ENCODE results near the gene UNC79. TPM values are rescaled to one million over a fixed set of nuclear protein-coding genes. Genes with fewer than 3 reads are reported as not detected.
"Not testable (repeated sequence)": the region's sequence is repeated elsewhere in the genome, so short reads cannot be mapped to it uniquely, and the experiment has no call there.

The UNC79 gene
- total RNA-seq, result under 1 TPM; 0.04 to 0.05 TPM

DNA sequence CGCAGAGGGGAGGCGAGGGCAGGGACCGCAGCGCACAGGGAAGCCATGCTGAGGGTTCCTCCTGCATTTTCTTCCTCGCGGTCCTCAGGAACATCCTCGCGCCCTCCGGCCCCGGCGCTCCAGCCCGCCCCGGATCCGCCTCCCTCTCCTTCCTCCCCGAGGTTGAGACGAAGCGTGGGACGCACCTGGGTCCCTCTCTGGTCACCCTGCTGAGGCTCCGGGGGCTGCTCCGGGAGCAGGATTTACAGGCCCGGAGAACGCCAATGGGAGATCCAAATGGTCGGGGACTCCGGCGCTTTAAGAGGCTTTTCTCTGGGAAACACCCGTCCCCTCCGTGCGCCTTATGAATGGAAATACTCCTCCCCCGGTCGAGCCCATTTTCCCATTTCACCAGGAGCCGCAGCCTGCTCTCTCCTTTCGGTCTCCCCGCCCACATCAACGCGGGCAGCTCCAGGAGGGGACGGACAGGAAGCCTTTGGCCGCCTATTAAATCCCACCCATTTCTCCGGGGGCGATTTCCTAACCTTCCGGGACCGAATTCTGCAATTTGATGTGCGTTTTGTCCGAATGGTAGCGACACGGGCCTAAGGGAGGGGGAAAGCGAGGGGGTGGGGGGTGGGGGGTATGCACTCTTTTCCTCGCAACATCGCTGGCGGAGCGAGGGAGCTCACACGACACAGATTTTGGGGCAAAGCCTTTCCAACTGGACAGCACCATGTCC, at the start of gene UNC79:
TSS of gene UNC79 (plus strand) at position 625 of the 721 bp plus-strand sequence. CDS start at position 716, 91 bp downstream.
- intact Hi-C loops (cut with micrococcal nuclease), result no loop called here
- Mint-ChIP-seq H3K27me3 (peaks cover 43% of the 10 kb centered on the region), H3K27ac (no peak within 1 kb of the TSS), H3K36me3 (ENCODE audit: low read depth) (no peaks in the 10 kb centered on the region), H3K9me3 (peaks cover 11% of the 10 kb centered on the region), H3K4me1 (ENCODE audit: low read depth) (no peaks in the 10 kb centered on the region), H3K4me3 (no peak within 1 kb of the TSS)
- POLR2A ChIA-PET, result no interaction called here
- DNase-seq (no peak), ATAC-seq (no peak)
- CTCF ChIA-PET, result no interaction called here
- TF ChIP-seq, protein P1, sequence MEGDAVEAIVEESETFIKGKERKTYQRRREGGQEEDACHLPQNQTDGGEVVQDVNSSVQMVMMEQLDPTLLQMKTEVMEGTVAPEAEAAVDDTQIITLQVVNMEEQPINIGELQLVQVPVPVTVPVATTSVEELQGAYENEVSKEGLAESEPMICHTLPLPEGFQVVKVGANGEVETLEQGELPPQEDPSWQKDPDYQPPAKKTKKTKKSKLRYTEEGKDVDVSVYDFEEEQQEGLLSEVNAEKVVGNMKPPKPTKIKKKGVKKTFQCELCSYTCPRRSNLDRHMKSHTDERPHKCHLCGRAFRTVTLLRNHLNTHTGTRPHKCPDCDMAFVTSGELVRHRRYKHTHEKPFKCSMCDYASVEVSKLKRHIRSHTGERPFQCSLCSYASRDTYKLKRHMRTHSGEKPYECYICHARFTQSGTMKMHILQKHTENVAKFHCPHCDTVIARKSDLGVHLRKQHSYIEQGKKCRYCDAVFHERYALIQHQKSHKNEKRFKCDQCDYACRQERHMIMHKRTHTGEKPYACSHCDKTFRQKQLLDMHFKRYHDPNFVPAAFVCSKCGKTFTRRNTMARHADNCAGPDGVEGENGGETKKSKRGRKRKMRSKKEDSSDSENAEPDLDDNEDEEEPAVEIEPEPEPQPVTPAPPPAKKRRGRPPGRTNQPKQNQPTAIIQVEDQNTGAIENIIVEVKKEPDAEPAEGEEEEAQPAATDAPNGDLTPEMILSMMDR (IDR thresholded peaks at IDR 0.05), result no peak

DNA sequence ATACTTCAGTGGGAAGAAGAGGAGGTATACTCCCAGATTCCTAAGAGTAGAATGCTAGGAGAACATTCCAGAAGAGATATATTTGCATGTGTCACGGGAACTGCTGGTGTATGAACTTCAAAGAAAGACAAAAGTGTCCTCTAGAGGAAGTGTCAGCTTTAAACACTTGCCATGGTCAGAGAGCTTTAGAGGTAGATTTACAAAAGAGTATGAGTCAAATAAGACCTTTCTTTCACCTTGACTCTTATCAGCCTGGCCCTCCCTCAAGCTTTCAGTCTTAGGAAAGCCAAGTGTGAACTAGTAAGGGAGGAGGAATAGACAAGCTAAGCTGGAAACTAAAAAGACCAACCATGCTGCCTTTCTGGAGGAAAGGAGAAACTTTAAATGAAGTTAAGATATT, 49.1 kb upstream of the UNC79 start:
- H3K4me1 Mint-ChIP-seq (ENCODE audit: low read depth), result no peaks in the 10 kb centered on the region
- intact Hi-C loops (cut with micrococcal nuclease), result no loop called here
- no peak for DNase-seq
- no peaks in the 10 kb centered on the region for H3K36me3 Mint-ChIP-seq (ENCODE audit: low read depth)
- H3K9me3 Mint-ChIP-seq, result no peaks in the 10 kb centered on the region
- no peak overlapping the region for H3K27ac Mint-ChIP-seq
- TF ChIP-seq, protein P1 (IDR thresholded peaks at IDR 0.05), result no peak
- no peak for ATAC-seq
- H3K27me3 Mint-ChIP-seq, result peaks cover 30% of the 10 kb centered on the region
- ChIA-PET POLR2A (no interaction called here), CTCF (no interaction called here)
- no peak overlapping the region for H3K4me3 Mint-ChIP-seq

DNA sequence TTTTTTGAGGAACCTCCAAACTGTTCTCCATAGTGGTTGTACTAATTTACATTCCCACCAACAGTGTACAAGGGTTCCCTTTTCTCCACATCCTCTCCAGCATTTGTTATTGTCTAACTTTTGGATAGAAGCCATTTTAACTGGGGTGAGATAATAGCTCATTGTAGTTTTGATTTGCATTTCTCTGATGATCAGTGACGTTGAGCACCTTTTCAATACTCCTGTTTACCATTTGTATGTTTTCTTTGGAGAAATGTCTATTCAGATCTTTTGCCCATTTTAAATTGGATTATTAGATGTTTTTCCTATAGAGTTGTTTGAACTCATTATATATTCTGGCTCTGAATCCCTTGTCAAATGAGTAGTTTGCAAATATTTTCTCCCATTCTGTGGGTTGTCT, 46.5 kb upstream of the UNC79 start:
- intact Hi-C loops (cut with micrococcal nuclease); H3K36me3 Mint-ChIP-seq (ENCODE audit: low read depth); H3K4me1 Mint-ChIP-seq (ENCODE audit: low read depth); POLR2A ChIA-PET; DNase-seq; CTCF ChIA-PET; H3K27ac Mint-ChIP-seq; H3K4me3 Mint-ChIP-seq; H3K9me3 Mint-ChIP-seq; ATAC-seq: not testable (repeated sequence)
- peaks cover 34% of the 10 kb centered on the region for H3K27me3 Mint-ChIP-seq

DNA sequence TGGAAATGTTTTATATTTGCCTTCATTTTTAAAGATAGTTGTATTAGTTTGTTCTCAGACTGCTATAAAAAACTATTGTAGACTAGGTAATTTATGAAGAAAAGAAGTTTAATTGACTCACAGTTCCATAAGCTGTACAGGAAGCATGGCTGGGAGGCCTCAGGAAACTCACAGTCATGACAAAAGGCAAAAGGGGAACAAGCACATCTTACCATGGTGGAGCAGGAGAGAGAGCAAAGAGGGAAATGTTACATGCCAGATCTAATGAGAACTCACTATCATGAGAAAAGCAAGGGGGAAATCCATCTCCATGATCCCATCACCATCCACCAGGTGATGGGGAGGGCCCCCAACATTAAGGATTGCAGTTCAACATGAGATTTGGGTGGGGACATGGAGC, 35.5 kb upstream of the UNC79 start:
- Mint-ChIP-seq H3K27me3 (peaks cover 21% of the 10 kb centered on the region), H3K4me1 (ENCODE audit: low read depth) (no peaks in the 10 kb centered on the region), H3K4me3 (no peak overlapping the region), H3K27ac (no peak overlapping the region), H3K36me3 (ENCODE audit: low read depth) (no peaks in the 10 kb centered on the region), H3K9me3 (peaks cover 10% of the 10 kb centered on the region)
- CTCF ChIA-PET, result no interaction called here
- no peak for ATAC-seq
- intact Hi-C loops (cut with micrococcal nuclease), result no loop called here
- POLR2A ChIA-PET, result no interaction called here
- TF ChIP-seq, protein P1 (IDR thresholded peaks at IDR 0.05), result no peak
- no peak for DNase-seq

DNA sequence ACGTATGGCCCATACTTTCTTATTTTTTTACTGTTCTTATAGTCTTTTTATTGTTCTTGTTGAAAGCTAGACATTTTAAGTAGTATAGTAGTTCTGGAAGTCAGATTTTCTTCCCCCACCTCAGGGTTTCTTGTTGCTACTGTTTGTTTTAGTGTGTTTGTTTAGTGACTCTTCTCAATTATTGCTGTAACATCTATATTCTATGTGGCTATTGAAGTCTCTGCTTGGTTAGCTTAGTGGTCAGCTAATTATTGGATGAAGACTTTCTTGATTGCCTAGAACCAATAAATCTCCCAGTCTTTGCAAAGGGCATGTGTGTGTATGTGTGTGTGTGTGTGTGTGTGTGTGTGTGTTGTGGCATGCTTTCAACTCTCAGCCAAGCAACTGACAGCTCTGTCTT, 34.3 kb upstream of the UNC79 start:
- DNase-seq, result no peak
- Mint-ChIP-seq H3K4me1 (ENCODE audit: low read depth) (no peaks in the 10 kb centered on the region), H3K9me3 (peaks cover 10% of the 10 kb centered on the region), H3K27ac (no peak overlapping the region), H3K4me3 (no peak overlapping the region), H3K27me3 (peaks cover 27% of the 10 kb centered on the region), H3K36me3 (ENCODE audit: low read depth) (no peaks in the 10 kb centered on the region)
- TF ChIP-seq, protein P1 (IDR thresholded peaks at IDR 0.05), result no peak
- ATAC-seq, result no peak
- ChIA-PET POLR2A (interaction anchor here (0.5 kb wide), 1 partner anchor 572 kb away, joined by 3 read pairs; no protein-coding TSS in a partner anchor), CTCF (no interaction called here)
- intact Hi-C loops (cut with micrococcal nuclease), result no loop called here
